Psoas muscle (tissue), 8 donors: ENCODE results near the gene CELF2. TPM values are rescaled to one million over a fixed set of nuclear protein-coding genes. Genes with fewer than 3 reads are reported as not detected.

Source experiments
- ATAC-seq, 4 donors: fragments of 200-7000 bp; cut with Tn5 transposase; one replicate each; pipeline ENCODE4 v1.9.1; 2020; ENCODE audit warnings: moderate library complexity in 3 of 4, mild to moderate bottlenecking in 2 of 4
- DNase-seq, 2 donors: peaks; one replicate each; pipeline ENCODE4 v3.0.0-alpha.2; 2020
- H3K27ac ChIP-seq: fragments of 200-600 bp; one replicate; pipeline ENCODE4 v1.8.0; 2022
- H3K27me3 ChIP-seq, 3 donors: fragments of 200-600 bp in 1 of 3; one replicate each; pipeline versions ENCODE4 v1.6.1 to v1.8.0; 2013 to 2022; ENCODE audit warnings: low read length in 2 of 3, mild to moderate bottlenecking in 2 of 3, moderate library complexity in 1 of 3; ENCODE audit not compliant: insufficient read depth in 3 of 3
- H3K36me3 ChIP-seq, 2 donors: fragments of 200-600 bp in 1 of 2; one replicate each; pipeline versions ENCODE4 v1.6.1 to v1.8.0; 2013 to 2022; ENCODE audit warnings: low read depth in 1 of 2, mild to moderate bottlenecking in 1 of 2, moderate library complexity in 1 of 2; ENCODE audit not compliant: insufficient read depth in 1 of 2
- H3K4me1 ChIP-seq: fragments of 200-600 bp; one replicate; pipeline ENCODE4 v1.8.0; 2022
- H3K4me3 ChIP-seq: fragments of 200-600 bp; one replicate; pipeline ENCODE4 v1.8.0; 2022; ENCODE audit warnings: mild to moderate bottlenecking
- H3K9me3 ChIP-seq: fragments of 200-600 bp; one replicate; pipeline ENCODE4 v1.8.0; 2022
- whole genome bisulfite sequencing, 3 donors: extraction: QIAGEN DNeasy Blood & Tissue Kit; methylation state at CpG; one replicate each; pipeline versions ENCODE4 v1.1.6 to v1.1.7; 2013; 5-methylcytosine and 5-hydroxymethylcytosine counted together
- intact Hi-C, 2 donors: fragments of 100-400 bp; cut with DNase I; formaldehyde crosslinking; loops; one replicate each; pipeline versions ENCODE4 v1.11.0 to v1.14.2; 2022
- polyA plus RNA-seq, 3 donors: library from polyadenylated mRNA; stranded (reverse); fragments of 200-250 nt; gene quantifications; one replicate each; pipeline ENCODE4 v1.2.3, GENCODE V29; 2013
- total RNA-seq, 4 donors: library from RNA; stranded (reverse); fragmentation: NEBNext Ultra II Directional in 2 of 4; extraction: Animal tissue kit (Norgen Biotek cat#: 25700) in 2 of 4; gene quantifications; one replicate each; pipeline versions ENCODE4 v1.2.1 to v1.2.4, GENCODE V29; 2021 to 2023
- TF ChIP-seq, protein P1 (sequence below): fragments of 200-600 bp; IDR thresholded peaks from one replicate; pipeline ENCODE4 v1.8.0; 2022; ENCODE audit warnings: antibody characterized with exemption
- donor health status: healthy with polysubstance abuse.
- donor health status: DM: no; HTN: no; CAD: no; lungs with moderate emphysema.
- donor health status: Bipolar disorder and iron deficiency.
- donor health status: healthy.
- donor health status: DM: yes; HTN: yes; CAD: no.
- donor health status: DM: no; HTN: no; CAD: no.
- donor health status: DM: no; HTN: no; CAD: no.
- donor health status: DM: yes; HTN: yes; CAD: no.

CELF2 gene
- total and polyA plus RNA-seq, 7 donors: 9.8 to 47.8 (median 29.0) TPM

- TF ChIP-seq, protein P1, sequence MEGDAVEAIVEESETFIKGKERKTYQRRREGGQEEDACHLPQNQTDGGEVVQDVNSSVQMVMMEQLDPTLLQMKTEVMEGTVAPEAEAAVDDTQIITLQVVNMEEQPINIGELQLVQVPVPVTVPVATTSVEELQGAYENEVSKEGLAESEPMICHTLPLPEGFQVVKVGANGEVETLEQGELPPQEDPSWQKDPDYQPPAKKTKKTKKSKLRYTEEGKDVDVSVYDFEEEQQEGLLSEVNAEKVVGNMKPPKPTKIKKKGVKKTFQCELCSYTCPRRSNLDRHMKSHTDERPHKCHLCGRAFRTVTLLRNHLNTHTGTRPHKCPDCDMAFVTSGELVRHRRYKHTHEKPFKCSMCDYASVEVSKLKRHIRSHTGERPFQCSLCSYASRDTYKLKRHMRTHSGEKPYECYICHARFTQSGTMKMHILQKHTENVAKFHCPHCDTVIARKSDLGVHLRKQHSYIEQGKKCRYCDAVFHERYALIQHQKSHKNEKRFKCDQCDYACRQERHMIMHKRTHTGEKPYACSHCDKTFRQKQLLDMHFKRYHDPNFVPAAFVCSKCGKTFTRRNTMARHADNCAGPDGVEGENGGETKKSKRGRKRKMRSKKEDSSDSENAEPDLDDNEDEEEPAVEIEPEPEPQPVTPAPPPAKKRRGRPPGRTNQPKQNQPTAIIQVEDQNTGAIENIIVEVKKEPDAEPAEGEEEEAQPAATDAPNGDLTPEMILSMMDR: no peak
- Histone ChIP-seq H3K27ac (no peak overlapping the region), H3K9me3 (no peaks in the 10 kb centered on the region), H3K27me3 (no peaks in the 10 kb centered on the region), H3K4me1 (no peaks in the 10 kb centered on the region), H3K4me3 (no peak overlapping the region), H3K36me3 (peaks cover 0 to 54% of the 10 kb centered on the region in 2 donors)
- intact Hi-C loops: no loop called here
- DNase-seq: no peak
- 94 to 96% (median 95%) methylated on average over 24 of the region's 24 CpGs for WGBS, 3 donors
- ATAC-seq: no peak
Observed at GRCh38 chr10:11290156-11290890, 272.7 kb downstream of the CELF2 start.

DNA sequence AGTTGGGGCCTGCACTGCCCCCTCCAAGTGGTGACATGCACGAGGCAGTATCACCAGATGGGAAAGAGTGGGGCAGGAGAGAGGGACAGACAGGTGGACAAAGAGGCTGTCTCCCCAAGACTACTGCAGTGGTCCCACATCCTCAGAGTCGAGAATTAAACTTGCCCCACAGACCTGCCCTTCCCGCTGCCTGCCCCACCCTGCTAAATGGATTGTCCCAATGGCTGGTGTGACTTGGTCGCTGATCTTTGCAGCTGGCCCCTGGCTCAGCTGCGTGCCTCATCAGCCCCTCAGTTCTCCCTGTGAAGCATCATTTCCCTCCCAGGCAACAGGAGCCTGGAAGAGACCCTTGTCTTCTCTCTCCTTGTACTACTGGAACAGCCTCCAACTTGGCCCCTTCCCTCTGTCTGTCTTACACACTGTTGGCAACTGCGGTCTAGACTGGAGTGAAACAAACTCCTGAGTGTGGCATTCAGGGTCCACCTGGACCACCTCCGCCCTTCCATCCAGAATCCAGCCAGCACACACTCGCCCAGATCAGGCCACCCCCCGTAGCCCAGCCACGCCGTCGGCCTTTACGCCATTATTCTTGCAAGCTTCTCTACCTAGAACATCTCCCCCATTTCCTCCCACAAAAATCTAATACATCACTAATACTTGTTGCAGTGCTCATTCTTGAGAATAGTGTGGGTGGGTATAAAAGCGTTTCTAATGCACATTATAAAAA lies 275.1 kb downstream of the CELF2 start:
- no peaks in the 10 kb centered on the region for H3K4me1 ChIP-seq
- peaks cover 0 to 50% of the 10 kb centered on the region in 2 donors for H3K36me3 ChIP-seq
- H3K27me3 ChIP-seq: no peaks in the 10 kb centered on the region
- ATAC-seq (no peak), DNase-seq (no peak)
- intact Hi-C loops: no loop called here
- no peaks in the 10 kb centered on the region for H3K9me3 ChIP-seq
- TF ChIP-seq, protein P1: no peak
- WGBS, 3 donors: 92 to 96% (median 94%) methylated on average over 14 of the region's 14 CpGs
- H3K27ac ChIP-seq: no peak overlapping the region
- H3K4me3 ChIP-seq: no peak overlapping the region

GRCh38 chr10:11293332-11293731 lies 275.7 kb downstream of the CELF2 start:
- Histone ChIP-seq H3K4me1 (no peaks in the 10 kb centered on the region), H3K27ac (no peak overlapping the region), H3K36me3 (peaks cover 0 to 44% of the 10 kb centered on the region in 2 donors), H3K4me3 (no peak overlapping the region), H3K27me3 (no peaks in the 10 kb centered on the region), H3K9me3 (no peaks in the 10 kb centered on the region)
- ATAC-seq (no peak), DNase-seq (no peak)
- 92 to 98% (median 93%) methylated on average over 7 of the region's 7 CpGs for WGBS, 3 donors
- TF ChIP-seq, protein P1: no peak
- intact Hi-C loops: no loop called here

DNA sequence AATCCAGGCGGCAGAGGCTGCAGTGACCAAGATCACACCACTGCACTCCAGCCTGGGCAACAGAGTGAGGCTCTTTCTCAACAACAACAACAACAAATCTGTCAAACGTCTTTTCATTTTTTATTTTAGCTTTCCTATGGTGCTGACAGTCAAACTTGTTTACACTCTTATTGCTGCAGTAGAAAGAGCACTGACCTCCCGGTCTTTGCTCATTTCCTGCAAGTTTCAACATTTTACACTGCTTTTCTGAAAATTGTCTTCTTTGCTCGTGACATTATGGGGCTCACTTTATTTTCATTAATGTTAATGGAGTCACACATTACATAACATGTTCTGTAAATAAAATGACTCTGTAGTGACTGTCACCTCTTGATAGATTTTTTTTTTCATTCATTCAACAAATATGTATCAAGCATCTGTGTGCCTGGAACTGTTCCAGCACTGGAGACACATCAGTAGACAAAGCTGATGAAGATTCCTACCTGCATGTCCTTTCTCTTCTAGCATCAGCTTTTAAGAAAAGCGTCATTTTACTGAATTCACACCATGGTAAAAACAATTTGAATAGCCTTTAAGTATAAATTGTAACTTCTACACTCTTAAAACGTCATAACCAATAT lies 277.3 kb downstream of the CELF2 start:
- no peak for ATAC-seq
- Histone ChIP-seq H3K4me1 (no peaks in the 10 kb centered on the region), H3K27ac (no peak overlapping the region), H3K27me3 (no peaks in the 10 kb centered on the region), H3K4me3 (no peak overlapping the region), H3K36me3 (peaks cover 0 to 30% of the 10 kb centered on the region in 2 donors), H3K9me3 (no peaks in the 10 kb centered on the region)
- DNase-seq: no peak
- TF ChIP-seq, protein P1: no peak
- WGBS, 3 donors: 74 to 84% (median 83%) methylated on average over 6 of the region's 6 CpGs
- intact Hi-C loops: no loop called here
